Measurements from ENCODE around the gene BTK.

The BTK gene

GRCh38 chrX:101385795-101386541, at the start of gene BTK:
BTK (minus strand) TSS chrX:101386191; CDS start chrX:101375284, 10,907 bp downstream.
- no peak for DNase-seq (ENCODE audit: low read depth)

GRCh38 chrX:101430457-101431078, 44.6 kb upstream of the BTK start:
- DNase-seq (ENCODE audit: low read depth): no peak

GRCh38 chrX:101429934-101430333, 43.9 kb upstream of the BTK start:
- no peak for DNase-seq (ENCODE audit: low read depth)

- DNase-seq (ENCODE audit: low read depth): no peak
These were observed 42.0 kb upstream of the BTK start for GRCh38 chrX:101427954-101428353.

- DNase-seq (ENCODE audit: low read depth): no peak
These were observed 33.5 kb upstream of the BTK start for GRCh38 chrX:101419489-101419888.

- peak; percentile 14 for DNase-seq (ENCODE audit: low read depth)
These were observed 32.2 kb upstream of the BTK start for GRCh38 chrX:101417981-101418841.

- no peak for DNase-seq (ENCODE audit: low read depth)
These were observed 31.2 kb upstream of the BTK start for GRCh38 chrX:101417190-101417589.

GRCh38 chrX:101416691-101417090, 30.7 kb upstream of the BTK start:
- no peak for DNase-seq (ENCODE audit: low read depth)

- no peak for DNase-seq (ENCODE audit: low read depth)
These were observed 29.5 kb upstream of the BTK start for GRCh38 chrX:101415180-101416145.

GRCh38 chrX:101411984-101412383, 26.0 kb upstream of the BTK start:
- DNase-seq (ENCODE audit: low read depth): no peak

- no peak for DNase-seq (ENCODE audit: low read depth)
These were observed 24.5 kb upstream of the BTK start for GRCh38 chrX:101410461-101410860.

GRCh38 chrX:101409043-101409442, 23.1 kb upstream of the BTK start:
- no peak for DNase-seq (ENCODE audit: low read depth)

- DNase-seq (ENCODE audit: low read depth): no peak
These were observed 22.5 kb upstream of the BTK start for GRCh38 chrX:101408532-101408841.

GRCh38 chrX:101407748-101408531, 21.9 kb upstream of the BTK start, which contains the start of the genes GLA and HNRNPH2:
GLA (minus strand) TSS chrX:101407925; CDS start chrX:101407903, 22 bp downstream.
HNRNPH2 (plus strand) TSS chrX:101408222; CDS start chrX:101411989, 3,767 bp downstream.
- DNase-seq (ENCODE audit: low read depth): peak; percentile 81

GRCh38 chrX:101407167-101407747, 21.3 kb upstream of the BTK start:
- no peak for DNase-seq (ENCODE audit: low read depth)

GRCh38 chrX:101399825-101400224, 13.8 kb upstream of the BTK start:
- no peak for DNase-seq (ENCODE audit: low read depth)

- DNase-seq (ENCODE audit: low read depth): no peak
These were observed 12.7 kb upstream of the BTK start for GRCh38 chrX:101398694-101399093.

GRCh38 chrX:101397779-101398178, 11.8 kb upstream of the BTK start:
- no peak for DNase-seq (ENCODE audit: low read depth)

- no peak for DNase-seq (ENCODE audit: low read depth)
These were observed 9.8 kb upstream of the BTK start for GRCh38 chrX:101395789-101396188.

GRCh38 chrX:101394372-101394771, 8.4 kb upstream of the BTK start:
- no peak for DNase-seq (ENCODE audit: low read depth)

All from activated T-cell treated with anti-CD3 and anti-CD28 coated beads for 24 hours (primary cell).